ENCODE measurements around the gene MYCBPAP.

The MYCBPAP gene

DNA sequence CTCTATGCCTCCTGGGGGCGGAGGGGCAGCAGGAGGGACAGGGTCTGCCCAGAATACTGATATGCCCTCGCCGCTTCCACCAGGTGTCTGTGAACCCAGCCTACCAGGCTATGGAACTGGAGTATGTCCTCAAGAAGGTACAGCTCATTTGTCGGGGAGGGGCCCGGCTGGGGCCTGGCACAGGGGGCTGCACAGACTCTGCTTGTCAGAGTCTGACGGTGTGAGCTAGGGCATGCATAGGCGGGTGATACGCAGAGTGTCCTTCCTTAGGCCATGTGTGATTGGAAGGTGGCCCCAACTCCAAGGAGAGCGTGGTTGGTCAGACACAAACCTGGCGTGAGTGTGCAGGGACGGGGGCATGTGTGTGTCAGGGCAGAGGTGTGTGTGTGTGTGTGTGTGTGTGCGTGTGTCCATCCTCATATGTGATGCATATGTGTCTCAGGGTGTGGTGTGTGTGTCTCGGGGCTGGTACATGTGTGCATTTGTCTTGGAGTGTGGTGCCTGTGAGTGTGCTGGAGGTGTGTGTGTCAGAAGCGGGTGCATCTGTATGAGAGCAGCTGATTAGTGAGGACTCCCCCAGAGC lies 46.6 kb upstream of the MYCBPAP start:
- Mint-ChIP-seq H3K36me3 (ENCODE audit: low read depth) (peaks cover 11% of the 10 kb centered on the region), H3K27ac (peak overlapping the region; percentile 52), H3K27me3 (ENCODE audit: low read depth, poor library complexity) (peaks cover 32% of the 10 kb centered on the region), H3K4me1 (peaks cover 11% of the 10 kb centered on the region), H3K9me3 (no peaks in the 10 kb centered on the region), H3K4me3 (no peak overlapping the region)
- TF ChIP-seq, protein P1, sequence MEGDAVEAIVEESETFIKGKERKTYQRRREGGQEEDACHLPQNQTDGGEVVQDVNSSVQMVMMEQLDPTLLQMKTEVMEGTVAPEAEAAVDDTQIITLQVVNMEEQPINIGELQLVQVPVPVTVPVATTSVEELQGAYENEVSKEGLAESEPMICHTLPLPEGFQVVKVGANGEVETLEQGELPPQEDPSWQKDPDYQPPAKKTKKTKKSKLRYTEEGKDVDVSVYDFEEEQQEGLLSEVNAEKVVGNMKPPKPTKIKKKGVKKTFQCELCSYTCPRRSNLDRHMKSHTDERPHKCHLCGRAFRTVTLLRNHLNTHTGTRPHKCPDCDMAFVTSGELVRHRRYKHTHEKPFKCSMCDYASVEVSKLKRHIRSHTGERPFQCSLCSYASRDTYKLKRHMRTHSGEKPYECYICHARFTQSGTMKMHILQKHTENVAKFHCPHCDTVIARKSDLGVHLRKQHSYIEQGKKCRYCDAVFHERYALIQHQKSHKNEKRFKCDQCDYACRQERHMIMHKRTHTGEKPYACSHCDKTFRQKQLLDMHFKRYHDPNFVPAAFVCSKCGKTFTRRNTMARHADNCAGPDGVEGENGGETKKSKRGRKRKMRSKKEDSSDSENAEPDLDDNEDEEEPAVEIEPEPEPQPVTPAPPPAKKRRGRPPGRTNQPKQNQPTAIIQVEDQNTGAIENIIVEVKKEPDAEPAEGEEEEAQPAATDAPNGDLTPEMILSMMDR (IDR thresholded peaks at IDR 0.05): no peak
- DNase-seq: no peak

GRCh38 chr17:50462446-50462845 lies 45.8 kb upstream of the MYCBPAP start:
- Mint-ChIP-seq H3K4me1 (peaks cover 14% of the 10 kb centered on the region), H3K9me3 (no peaks in the 10 kb centered on the region), H3K36me3 (ENCODE audit: low read depth) (peaks cover 11% of the 10 kb centered on the region), H3K4me3 (no peak overlapping the region), H3K27me3 (ENCODE audit: low read depth, poor library complexity) (peaks cover 38% of the 10 kb centered on the region), H3K27ac (no peak overlapping the region)
- no peak for DNase-seq
- TF ChIP-seq, protein P1 (IDR thresholded peaks at IDR 0.05): no peak

- TF ChIP-seq, protein P1 (IDR thresholded peaks at IDR 0.05): no peak
- Mint-ChIP-seq H3K36me3 (ENCODE audit: low read depth) (peaks cover 11% of the 10 kb centered on the region), H3K4me3 (no peak overlapping the region), H3K27ac (no peak overlapping the region), H3K9me3 (no peaks in the 10 kb centered on the region), H3K4me1 (peaks cover 13% of the 10 kb centered on the region), H3K27me3 (ENCODE audit: low read depth, poor library complexity) (peaks cover 48% of the 10 kb centered on the region)
- no peak for DNase-seq
These were observed 44.1 kb upstream of the MYCBPAP start for GRCh38 chr17:50464121-50464520.

GRCh38 chr17:50464736-50465135 lies 43.5 kb upstream of the MYCBPAP start:
- peaks cover 54% of the 10 kb centered on the region for H3K27me3 Mint-ChIP-seq (ENCODE audit: low read depth, poor library complexity)
- H3K36me3 Mint-ChIP-seq (ENCODE audit: low read depth): peaks cover 11% of the 10 kb centered on the region
- H3K4me3 Mint-ChIP-seq: no peak overlapping the region
- H3K27ac Mint-ChIP-seq: no peak overlapping the region
- no peaks in the 10 kb centered on the region for H3K9me3 Mint-ChIP-seq
- peaks cover 13% of the 10 kb centered on the region for H3K4me1 Mint-ChIP-seq
- no peak for DNase-seq
- TF ChIP-seq, protein P1 (IDR thresholded peaks at IDR 0.05): no peak

- TF ChIP-seq, protein P1 (IDR thresholded peaks at IDR 0.05): no peak
- Mint-ChIP-seq H3K27me3 (ENCODE audit: low read depth, poor library complexity) (peaks cover 58% of the 10 kb centered on the region), H3K36me3 (ENCODE audit: low read depth) (peaks cover 11% of the 10 kb centered on the region), H3K27ac (no peak overlapping the region), H3K4me3 (no peak overlapping the region), H3K4me1 (peaks cover 14% of the 10 kb centered on the region), H3K9me3 (no peaks in the 10 kb centered on the region)
- DNase-seq: no peak
These were observed 43.1 kb upstream of the MYCBPAP start for GRCh38 chr17:50465171-50465570.

- TF ChIP-seq, protein P1 (IDR thresholded peaks at IDR 0.05): no peak
- Mint-ChIP-seq H3K27ac (no peak overlapping the region), H3K9me3 (no peaks in the 10 kb centered on the region), H3K27me3 (ENCODE audit: low read depth, poor library complexity) (peaks cover 63% of the 10 kb centered on the region), H3K36me3 (ENCODE audit: low read depth) (peaks cover 11% of the 10 kb centered on the region), H3K4me1 (peaks cover 19% of the 10 kb centered on the region), H3K4me3 (no peak overlapping the region)
- DNase-seq: no peak
These were observed 42.6 kb upstream of the MYCBPAP start for GRCh38 chr17:50465635-50466034.
